ENCODE measurements around the gene CBLC. TPM values are rescaled to one million over a fixed set of nuclear protein-coding genes. Genes with fewer than 3 reads are reported as not detected.

CBLC gene
- total RNA-seq, 2 donors from 2014 or later, result 0.42 TPM; not detected in 1

DNA sequence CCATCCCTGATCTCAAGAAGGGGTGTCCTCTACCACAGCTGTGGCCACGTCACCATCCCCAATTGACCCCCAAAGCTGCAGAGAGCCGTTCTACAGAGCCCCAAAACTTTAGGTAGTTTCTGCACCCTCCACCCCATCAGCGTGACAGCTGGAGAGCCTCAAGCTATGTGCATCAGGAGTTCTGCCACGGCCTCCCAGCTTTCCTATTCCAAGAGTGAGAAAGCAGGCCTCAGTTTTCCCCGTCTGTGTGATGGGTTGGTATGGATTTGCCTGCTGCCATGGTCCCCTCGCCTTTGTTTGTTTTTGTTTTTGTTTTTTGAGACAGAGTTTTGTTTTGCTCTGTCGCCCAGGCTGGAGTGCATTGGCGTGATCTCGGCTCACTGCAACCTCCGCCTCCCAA is 27.7 kb upstream of the CBLC start:
- H3K4me3 ChIP-seq, result peak overlapping the region; percentile 91
- ATAC-seq (ENCODE audit: insufficient number of reproducible peaks, low FRiP score, low read depth) (no peak), DNase-seq (ENCODE audit: low spot score) (no peak)
- H3K36me3 ChIP-seq, result peaks cover 3% of the 10 kb centered on the region
- no peaks in the 10 kb centered on the region for H3K9me3 ChIP-seq
- peaks cover 46 to 74% of the 10 kb centered on the region in 2 donors for H3K4me1 ChIP-seq (ENCODE audit: control insufficient read depth in 1 of 2, low read depth in 2 of 2)
- H3K27me3 ChIP-seq (replicated peaks; ENCODE audit: insufficient read depth), result no peaks in the 10 kb centered on the region
- H3K27ac ChIP-seq, result peak overlapping the region in 1 of 2 donors; percentile 92
- no peak for TF ChIP-seq CTCF (IDR thresholded peaks at IDR 0.05)

- no peaks in the 10 kb centered on the region for H3K9me3 ChIP-seq
- no peaks in the 10 kb centered on the region for H3K27me3 ChIP-seq (replicated peaks; ENCODE audit: insufficient read depth)
- ATAC-seq (ENCODE audit: insufficient number of reproducible peaks, low FRiP score, low read depth) (no peak), DNase-seq (ENCODE audit: low spot score) (no peak)
- peak overlapping the region; percentile 82 for H3K4me3 ChIP-seq
- peaks cover 3% of the 10 kb centered on the region for H3K36me3 ChIP-seq
- peak overlapping the region in 1 of 2 donors; percentile 92 for H3K27ac ChIP-seq
- no peak for TF ChIP-seq CTCF (IDR thresholded peaks at IDR 0.05)
- H3K4me1 ChIP-seq (ENCODE audit: control insufficient read depth in 1 of 2, low read depth in 2 of 2), result peaks cover 53 to 76% of the 10 kb centered on the region in 2 donors
These were observed 25.4 kb upstream of the CBLC start for GRCh38 chr19:44752123-44752815.

GRCh38 chr19:44752816-44753625 is 24.7 kb upstream of the CBLC start:
- H3K9me3 ChIP-seq, result no peaks in the 10 kb centered on the region
- peak overlapping the region; percentile 88 to 92 for H3K27ac ChIP-seq
- ATAC-seq (ENCODE audit: insufficient number of reproducible peaks, low FRiP score, low read depth) (peak; percentile 48), DNase-seq (ENCODE audit: low spot score) (peak; percentile 80)
- peaks cover 3% of the 10 kb centered on the region for H3K36me3 ChIP-seq
- no peaks in the 10 kb centered on the region for H3K27me3 ChIP-seq (replicated peaks; ENCODE audit: insufficient read depth)
- TF ChIP-seq CTCF (IDR thresholded peaks at IDR 0.05), result no peak
- peak overlapping the region; percentile 82 for H3K4me3 ChIP-seq
- H3K4me1 ChIP-seq (ENCODE audit: control insufficient read depth in 1 of 2, low read depth in 2 of 2), result peaks cover 53 to 76% of the 10 kb centered on the region in 2 donors

DNA sequence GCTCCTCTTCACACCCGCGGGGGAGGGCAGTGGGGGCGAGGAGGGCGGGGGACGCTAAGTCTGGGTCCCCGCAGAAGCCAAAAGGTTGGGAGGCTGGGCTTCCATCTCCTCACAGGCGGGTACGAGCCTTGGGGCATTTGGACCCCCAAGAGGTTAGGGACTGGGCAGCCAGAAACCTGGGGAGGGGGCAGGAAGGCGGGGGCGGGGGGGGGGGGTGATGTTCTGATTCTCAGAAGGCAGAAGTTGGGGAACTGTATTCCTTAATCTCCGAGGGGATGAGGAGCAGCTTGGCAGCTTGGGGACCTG is 24.1 kb upstream of the CBLC start:
- Histone ChIP-seq H3K9me3 (no peaks in the 10 kb centered on the region), H3K4me1 (ENCODE audit: control insufficient read depth in 1 of 2, low read depth in 2 of 2) (peaks cover 57 to 80% of the 10 kb centered on the region in 2 donors), H3K27me3 (replicated peaks; ENCODE audit: insufficient read depth) (no peaks in the 10 kb centered on the region), H3K36me3 (peaks cover 3% of the 10 kb centered on the region), H3K4me3 (peak overlapping the region; percentile 82), H3K27ac (peak overlapping the region; percentile 88 to 92)
- DNase-seq (ENCODE audit: low spot score) (no peak), ATAC-seq (ENCODE audit: insufficient number of reproducible peaks, low FRiP score, low read depth) (no peak)
- TF ChIP-seq CTCF (IDR thresholded peaks at IDR 0.05), result no peak

- Histone ChIP-seq H3K4me1 (ENCODE audit: control insufficient read depth in 1 of 2, low read depth in 2 of 2) (peaks cover 60 to 82% of the 10 kb centered on the region in 2 donors), H3K36me3 (peaks cover 3% of the 10 kb centered on the region)
- no peak for TF ChIP-seq CTCF (IDR thresholded peaks at IDR 0.05)
These were observed 23.5 kb upstream of the CBLC start for GRCh38 chr19:44753932-44754749.

More at GRCh38 chr19:44753932-44754749, 23.5 kb upstream of the CBLC start:
- Histone ChIP-seq H3K4me3 (peak overlapping the region; percentile 82), H3K27me3 (replicated peaks; ENCODE audit: insufficient read depth) (no peaks in the 10 kb centered on the region), H3K27ac (peak overlapping the region; percentile 88 to 92), H3K9me3 (no peaks in the 10 kb centered on the region)
- ATAC-seq (ENCODE audit: insufficient number of reproducible peaks, low FRiP score, low read depth), result peak; percentile 20
- peak; percentile 87 for DNase-seq (ENCODE audit: low spot score)
